Neural progenitor cell (in vitro differentiated cells): ENCODE measurements around the gene MAP2K5.

ENCODE experiments used
- EZH2 ChIP-seq: fragments of 200-600 bp; sonication (generic); IDR thresholded peaks from 2 replicates; pipeline ENCODE4 v1.6.1; 2017; ENCODE audit warnings: antibody characterized with exemption, mild to moderate bottlenecking, moderate library complexity
- EZH2phosphoT487 ChIP-seq: fragments of 200-600 bp; sonication (generic); IDR thresholded peaks from 2 replicates; pipeline ENCODE4 v1.6.1; 2017; ENCODE audit warnings: antibody characterized with exemption
- TF ChIP-seq, protein P1 (sequence below): fragments of 200-600 bp; sonication (generic); IDR thresholded peaks from 2 replicates; pipeline ENCODE4 v1.5.1; 2017; ENCODE audit warnings: antibody characterized with exemption, mild to moderate bottlenecking

DNA sequence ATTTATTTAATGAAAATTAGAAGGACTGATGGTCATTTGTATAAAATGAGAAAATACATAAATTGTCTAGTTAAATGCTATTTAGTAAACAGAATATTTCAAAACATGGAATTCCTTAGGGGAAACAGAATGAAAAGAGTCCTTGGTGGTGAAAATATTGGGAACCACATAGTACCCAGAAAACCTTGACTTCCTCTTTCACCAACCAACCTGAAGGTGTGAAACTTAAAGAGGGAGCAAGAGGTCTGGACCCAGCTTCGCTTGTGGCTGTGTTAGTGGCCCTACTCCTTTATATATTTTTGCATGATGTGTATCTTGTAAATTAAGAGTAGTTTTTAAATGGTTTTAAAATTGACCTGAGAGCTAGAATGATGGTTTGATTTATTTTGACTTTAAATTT is 64.2 kb downstream of the MAP2K5 start:
- TF ChIP-seq, protein P1, sequence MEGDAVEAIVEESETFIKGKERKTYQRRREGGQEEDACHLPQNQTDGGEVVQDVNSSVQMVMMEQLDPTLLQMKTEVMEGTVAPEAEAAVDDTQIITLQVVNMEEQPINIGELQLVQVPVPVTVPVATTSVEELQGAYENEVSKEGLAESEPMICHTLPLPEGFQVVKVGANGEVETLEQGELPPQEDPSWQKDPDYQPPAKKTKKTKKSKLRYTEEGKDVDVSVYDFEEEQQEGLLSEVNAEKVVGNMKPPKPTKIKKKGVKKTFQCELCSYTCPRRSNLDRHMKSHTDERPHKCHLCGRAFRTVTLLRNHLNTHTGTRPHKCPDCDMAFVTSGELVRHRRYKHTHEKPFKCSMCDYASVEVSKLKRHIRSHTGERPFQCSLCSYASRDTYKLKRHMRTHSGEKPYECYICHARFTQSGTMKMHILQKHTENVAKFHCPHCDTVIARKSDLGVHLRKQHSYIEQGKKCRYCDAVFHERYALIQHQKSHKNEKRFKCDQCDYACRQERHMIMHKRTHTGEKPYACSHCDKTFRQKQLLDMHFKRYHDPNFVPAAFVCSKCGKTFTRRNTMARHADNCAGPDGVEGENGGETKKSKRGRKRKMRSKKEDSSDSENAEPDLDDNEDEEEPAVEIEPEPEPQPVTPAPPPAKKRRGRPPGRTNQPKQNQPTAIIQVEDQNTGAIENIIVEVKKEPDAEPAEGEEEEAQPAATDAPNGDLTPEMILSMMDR: no peak
- TF ChIP-seq EZH2: no peak
- no peak for TF ChIP-seq EZH2phosphoT487
